ENCODE measurements around the gene HMG20A. TPM values are rescaled to one million over a fixed set of nuclear protein-coding genes. Genes with fewer than 3 reads are reported as not detected.

The HMG20A gene
- total and polyA plus RNA-seq, 9 of the 15 experiments (the other 6 are each of a cell fraction or from before 2014, with no cell fraction given): 25.0 to 68.1 (median 38.9) TPM

DNA sequence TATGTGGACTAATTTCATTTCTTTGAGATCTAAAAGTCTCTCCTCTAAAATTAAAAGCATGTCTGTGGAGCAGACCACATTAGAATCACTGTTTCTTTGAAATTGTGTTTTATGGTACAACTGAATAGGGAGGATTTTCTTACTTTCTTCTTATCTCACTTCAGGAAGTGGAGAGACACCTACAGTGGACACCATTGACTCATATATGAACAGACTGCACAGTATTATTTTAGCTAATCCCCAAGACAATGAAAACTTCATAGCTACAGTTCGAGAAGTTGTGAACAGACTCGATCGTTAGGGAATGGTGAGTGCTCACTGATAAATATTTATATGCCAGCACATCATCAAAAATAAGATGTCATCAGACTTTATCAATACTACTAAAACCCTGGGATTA, 58.3 kb downstream of the HMG20A start:
- no TSS peak for BruUV-seq (replicated peaks)
- FAIRE-seq (no peak), ATAC-seq (no peak), DNase-seq (ENCODE audit: extremely low read depth in 1 of 4, low spot score in 3 of 4) (no peak)
- ChIA-PET POLR2A (interaction anchor here (0.6 to 1.7 kb wide), 3 partner anchors 8 to 54 kb away, joined by 3 to 5 read pairs (median 3); no protein-coding TSS in a partner anchor), CTCF (ENCODE audit: low intra/inter-chr PET ratio) (no interaction called here)
- Histone ChIP-seq H3K27me3 (ENCODE audit: control insufficient read depth in 2 of 2, insufficient read depth in 2 of 2, low read length in 2 of 2) (no peaks in the 10 kb centered on the region), H3K4me3 (no peak overlapping the region), H2AFZ (ENCODE audit: low read depth, low read length) (no peak overlapping the region), H3K4me2 (ENCODE audit: insufficient read depth, low read length) (no peak overlapping the region), H3K9me1 (ENCODE audit: control insufficient read depth, insufficient read depth, low read length) (no peaks in the 10 kb centered on the region), H4K20me1 (replicated peaks; ENCODE audit: control insufficient read depth, insufficient read depth, low read length) (no peaks in the 10 kb centered on the region), H3K9me3 (replicated peaks; ENCODE audit: control insufficient read depth, insufficient read depth, low read depth, low read length) (no peaks in the 10 kb centered on the region), H3K4me1 (replicated peaks in 1 of 2; ENCODE audit: control insufficient read depth in 2 of 2, insufficient read depth in 2 of 2, low read length in 2 of 2) (no peaks in the 10 kb centered on the region), H3K36me3 (ENCODE audit: control insufficient read depth, insufficient read depth, low read length) (peaks cover 66% of the 10 kb centered on the region; the same call in 2 of the 3 replicates), H3K27ac (ENCODE audit: extremely low read depth, low read depth, low read length) (no peak overlapping the region), H3K9ac (ENCODE audit: insufficient read depth in 1 of 2, low read depth in 2 of 2, low read length in 2 of 2) (no peak overlapping the region), H3K79me2 (ENCODE audit: control insufficient read depth, insufficient read depth, low read length) (no peaks in the 10 kb centered on the region)
- in situ Hi-C loops (cut with MboI): no loop called here
- intact Hi-C loops (cut with micrococcal nuclease): no loop called here
- WGBS (ENCODE audit: insufficient coverage, low coverage, missing lambda C conversion rate): 94% methylated on average over 3 of the region's 3 CpGs
- TF ChIP-seq POLR3G (IDR thresholded peaks at IDR 0.05; ENCODE audit: extremely low read depth, insufficient read length, insufficient replicate concordance): no peak
- no peak for TF ChIP-seq TFE3 (CRISPR knock-in tag; IDR thresholded peaks at IDR 0.05)
- TF ChIP-seq, protein P1, sequence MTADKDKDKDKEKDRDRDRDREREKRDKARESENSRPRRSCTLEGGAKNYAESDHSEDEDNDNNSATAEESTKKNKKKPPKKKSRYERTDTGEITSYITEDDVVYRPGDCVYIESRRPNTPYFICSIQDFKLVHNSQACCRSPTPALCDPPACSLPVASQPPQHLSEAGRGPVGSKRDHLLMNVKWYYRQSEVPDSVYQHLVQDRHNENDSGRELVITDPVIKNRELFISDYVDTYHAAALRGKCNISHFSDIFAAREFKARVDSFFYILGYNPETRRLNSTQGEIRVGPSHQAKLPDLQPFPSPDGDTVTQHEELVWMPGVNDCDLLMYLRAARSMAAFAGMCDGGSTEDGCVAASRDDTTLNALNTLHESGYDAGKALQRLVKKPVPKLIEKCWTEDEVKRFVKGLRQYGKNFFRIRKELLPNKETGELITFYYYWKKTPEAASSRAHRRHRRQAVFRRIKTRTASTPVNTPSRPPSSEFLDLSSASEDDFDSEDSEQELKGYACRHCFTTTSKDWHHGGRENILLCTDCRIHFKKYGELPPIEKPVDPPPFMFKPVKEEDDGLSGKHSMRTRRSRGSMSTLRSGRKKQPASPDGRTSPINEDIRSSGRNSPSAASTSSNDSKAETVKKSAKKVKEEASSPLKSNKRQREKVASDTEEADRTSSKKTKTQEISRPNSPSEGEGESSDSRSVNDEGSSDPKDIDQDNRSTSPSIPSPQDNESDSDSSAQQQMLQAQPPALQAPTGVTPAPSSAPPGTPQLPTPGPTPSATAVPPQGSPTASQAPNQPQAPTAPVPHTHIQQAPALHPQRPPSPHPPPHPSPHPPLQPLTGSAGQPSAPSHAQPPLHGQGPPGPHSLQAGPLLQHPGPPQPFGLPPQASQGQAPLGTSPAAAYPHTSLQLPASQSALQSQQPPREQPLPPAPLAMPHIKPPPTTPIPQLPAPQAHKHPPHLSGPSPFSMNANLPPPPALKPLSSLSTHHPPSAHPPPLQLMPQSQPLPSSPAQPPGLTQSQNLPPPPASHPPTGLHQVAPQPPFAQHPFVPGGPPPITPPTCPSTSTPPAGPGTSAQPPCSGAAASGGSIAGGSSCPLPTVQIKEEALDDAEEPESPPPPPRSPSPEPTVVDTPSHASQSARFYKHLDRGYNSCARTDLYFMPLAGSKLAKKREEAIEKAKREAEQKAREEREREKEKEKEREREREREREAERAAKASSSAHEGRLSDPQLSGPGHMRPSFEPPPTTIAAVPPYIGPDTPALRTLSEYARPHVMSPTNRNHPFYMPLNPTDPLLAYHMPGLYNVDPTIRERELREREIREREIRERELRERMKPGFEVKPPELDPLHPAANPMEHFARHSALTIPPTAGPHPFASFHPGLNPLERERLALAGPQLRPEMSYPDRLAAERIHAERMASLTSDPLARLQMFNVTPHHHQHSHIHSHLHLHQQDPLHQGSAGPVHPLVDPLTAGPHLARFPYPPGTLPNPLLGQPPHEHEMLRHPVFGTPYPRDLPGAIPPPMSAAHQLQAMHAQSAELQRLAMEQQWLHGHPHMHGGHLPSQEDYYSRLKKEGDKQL (CRISPR knock-in tag; IDR thresholded peaks at IDR 0.05; ENCODE audit: borderline replicate concordance): no peak
- no peak for TF ChIP-seq TCF7L2 (IDR thresholded peaks at IDR 0.05; ENCODE audit: low read depth, low read length)
- TF ChIP-seq, protein P2, sequence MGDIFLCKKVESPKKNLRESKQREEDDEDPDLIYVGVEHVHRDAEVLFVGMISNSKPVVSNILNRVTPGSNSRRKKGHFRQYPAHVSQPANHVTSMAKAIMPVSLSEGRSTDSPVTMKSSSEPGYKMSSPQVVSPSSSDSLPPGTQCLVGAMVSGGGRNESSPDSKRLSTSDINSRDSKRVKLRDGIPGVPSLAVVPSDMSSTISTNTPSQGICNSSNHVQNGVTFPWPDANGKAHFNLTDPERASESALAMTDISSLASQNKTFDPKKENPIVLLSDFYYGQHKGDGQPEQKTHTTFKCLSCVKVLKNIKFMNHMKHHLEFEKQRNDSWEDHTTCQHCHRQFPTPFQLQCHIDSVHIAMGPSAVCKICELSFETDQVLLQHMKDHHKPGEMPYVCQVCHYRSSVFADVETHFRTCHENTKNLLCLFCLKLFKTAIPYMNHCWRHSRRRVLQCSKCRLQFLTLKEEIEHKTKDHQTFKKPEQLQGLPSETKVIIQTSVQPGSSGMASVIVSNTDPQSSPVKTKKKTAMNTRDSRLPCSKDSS (IDR thresholded peaks at IDR 0.05; ENCODE audit: low read depth, partially characterized antibody): no peak
- TF ChIP-seq DPF2 (IDR thresholded peaks at IDR 0.05): no peak
- TF ChIP-seq FOXK2 (conservative IDR thresholded peaks at IDR 0.05 in 1 of 2, IDR thresholded peaks at IDR 0.05 in 1 of 2; ENCODE audit: low read depth in 2 of 2): no peak
- no peak for TF ChIP-seq CTCFL (IDR thresholded peaks at IDR 0.05; ENCODE audit: borderline replicate concordance, insufficient read depth, low read depth, low read length, poor library complexity, severe bottlenecking)
- TF ChIP-seq ZC3H4 (CRISPR knock-in tag; IDR thresholded peaks at IDR 0.05; ENCODE audit: borderline replicate concordance): no peak
